NB4 (cell line): ENCODE measurements around the gene PDGFA.

ENCODE experiments used
- DNase-seq: peaks from one replicate; pipeline ENCODE4 v3.0.0; 2010; ENCODE audit warnings: low read depth
- H3K4me3 ChIP-seq: one replicate; pipeline ENCODE4 v1.5.1; 2011; ENCODE audit warnings: mild to moderate bottlenecking, low read depth, low read length, moderate library complexity
- CTCF ChIP-seq: IDR thresholded peaks from one replicate; pipeline ENCODE4 v1.5.1; 2012; ENCODE audit warnings: low read depth, low read length
- MAX ChIP-seq: IDR thresholded peaks from 2 replicates; pipeline ENCODE4 v1.6.1; 2011; ENCODE audit warnings: low read depth, low read length
- MYC ChIP-seq: IDR thresholded peaks from 2 replicates; pipeline ENCODE4 v1.6.1; 2011; ENCODE audit warnings: low read depth, low read length
- POLR2A ChIP-seq: IDR thresholded peaks from 2 replicates; pipeline ENCODE4 v1.6.1; 2011; ENCODE audit warnings: mild to moderate bottlenecking; ENCODE audit not compliant: insufficient read length; ENCODE audit errors: extremely low read depth

Gene PDGFA

DNA sequence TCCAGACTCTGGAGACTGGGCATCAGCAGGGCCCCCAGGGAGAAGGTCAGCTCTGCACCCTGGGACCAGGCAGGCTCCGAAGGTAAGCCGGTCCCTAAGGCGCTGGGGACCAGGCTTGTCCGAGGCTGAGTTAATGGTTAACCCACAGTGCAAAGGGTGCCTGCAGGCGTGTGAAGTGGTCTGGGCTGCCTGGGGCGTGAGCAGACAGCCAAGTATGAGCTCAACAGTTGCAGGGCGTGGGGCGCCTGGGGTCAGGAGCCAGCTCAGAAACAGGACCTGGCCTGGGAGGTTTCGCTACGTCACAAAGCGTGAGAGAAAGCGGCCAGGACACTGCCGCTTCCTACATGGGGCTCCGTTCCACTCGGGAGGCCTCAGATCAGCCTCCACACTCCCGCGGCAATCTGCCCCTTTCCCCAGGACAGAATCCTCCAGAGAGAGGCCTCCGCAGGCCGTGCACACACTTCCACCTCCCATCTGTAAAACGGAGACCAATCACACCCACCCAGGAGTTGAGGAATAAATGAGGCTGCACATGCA lies 16.0 kb downstream of the PDGFA start:
- DNase-seq: no peak
- no peak overlapping the region for H3K4me3 ChIP-seq
- TF ChIP-seq CTCF (no peak), MYC (no peak), POLR2A (no peak), MAX (no peak)

DNA sequence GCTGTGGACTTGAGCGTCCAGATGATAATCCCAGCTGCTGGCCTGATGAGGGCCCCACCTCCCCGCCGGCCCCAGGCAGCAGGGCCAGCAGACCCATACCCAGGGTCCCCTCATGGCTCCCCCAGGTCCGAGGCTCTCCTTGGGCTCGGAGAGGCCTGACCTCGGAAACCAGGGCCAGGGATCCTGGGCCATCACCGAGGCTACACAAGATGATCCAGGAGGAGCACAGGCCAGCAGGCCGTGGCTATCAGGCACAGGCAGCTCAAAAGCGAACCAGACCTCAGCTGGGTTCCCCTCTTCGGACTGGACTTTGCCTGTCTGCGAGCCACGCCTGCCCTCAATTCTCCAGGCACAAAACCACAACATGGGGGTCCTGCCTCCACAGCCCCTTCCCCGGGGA lies 17.4 kb downstream of the PDGFA start:
- no peak for DNase-seq
- H3K4me3 ChIP-seq: no peak overlapping the region
- TF ChIP-seq CTCF (no peak), POLR2A (no peak), MAX (no peak), MYC (no peak)

DNA sequence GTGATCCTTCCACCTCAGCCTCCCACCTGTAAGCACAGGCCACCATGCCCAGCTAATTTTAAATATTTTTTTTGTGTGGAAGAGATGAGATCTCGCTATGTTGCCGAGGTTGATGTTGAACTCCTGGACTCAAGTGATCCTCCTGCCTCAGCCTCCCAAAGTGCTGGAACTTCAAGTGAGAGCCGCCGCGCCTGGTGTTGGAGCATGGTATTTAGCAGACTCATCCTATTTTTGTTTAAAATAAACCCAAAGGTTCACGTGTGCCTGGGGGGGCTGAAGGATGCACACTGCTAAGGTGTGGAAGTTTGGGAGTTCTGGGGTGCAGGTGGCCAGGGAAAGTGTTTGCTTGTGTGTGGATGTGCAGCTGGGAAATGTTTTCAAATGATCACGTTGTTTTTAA lies 18.1 kb downstream of the PDGFA start:
- DNase-seq: no peak
- H3K4me3 ChIP-seq: no peak overlapping the region
- TF ChIP-seq MYC (no peak), MAX (no peak), POLR2A (no peak), CTCF (no peak)

GRCh38 chr7:500521-501420 lies 18.9 kb downstream of the PDGFA start:
- DNase-seq: no peak
- no peak for TF ChIP-seq MYC
- no peak for TF ChIP-seq MAX
- TF ChIP-seq CTCF: no peak
- no peak for TF ChIP-seq POLR2A
- H3K4me3 ChIP-seq: no peak overlapping the region

- H3K4me3 ChIP-seq: no peak overlapping the region
- DNase-seq: no peak
- TF ChIP-seq MAX (no peak), POLR2A (no peak), MYC (no peak), CTCF (no peak)
These were observed 19.7 kb downstream of the PDGFA start for GRCh38 chr7:499853-500485.
